ENCODE data around the gene PTPRG.

Gene PTPRG

DNA sequence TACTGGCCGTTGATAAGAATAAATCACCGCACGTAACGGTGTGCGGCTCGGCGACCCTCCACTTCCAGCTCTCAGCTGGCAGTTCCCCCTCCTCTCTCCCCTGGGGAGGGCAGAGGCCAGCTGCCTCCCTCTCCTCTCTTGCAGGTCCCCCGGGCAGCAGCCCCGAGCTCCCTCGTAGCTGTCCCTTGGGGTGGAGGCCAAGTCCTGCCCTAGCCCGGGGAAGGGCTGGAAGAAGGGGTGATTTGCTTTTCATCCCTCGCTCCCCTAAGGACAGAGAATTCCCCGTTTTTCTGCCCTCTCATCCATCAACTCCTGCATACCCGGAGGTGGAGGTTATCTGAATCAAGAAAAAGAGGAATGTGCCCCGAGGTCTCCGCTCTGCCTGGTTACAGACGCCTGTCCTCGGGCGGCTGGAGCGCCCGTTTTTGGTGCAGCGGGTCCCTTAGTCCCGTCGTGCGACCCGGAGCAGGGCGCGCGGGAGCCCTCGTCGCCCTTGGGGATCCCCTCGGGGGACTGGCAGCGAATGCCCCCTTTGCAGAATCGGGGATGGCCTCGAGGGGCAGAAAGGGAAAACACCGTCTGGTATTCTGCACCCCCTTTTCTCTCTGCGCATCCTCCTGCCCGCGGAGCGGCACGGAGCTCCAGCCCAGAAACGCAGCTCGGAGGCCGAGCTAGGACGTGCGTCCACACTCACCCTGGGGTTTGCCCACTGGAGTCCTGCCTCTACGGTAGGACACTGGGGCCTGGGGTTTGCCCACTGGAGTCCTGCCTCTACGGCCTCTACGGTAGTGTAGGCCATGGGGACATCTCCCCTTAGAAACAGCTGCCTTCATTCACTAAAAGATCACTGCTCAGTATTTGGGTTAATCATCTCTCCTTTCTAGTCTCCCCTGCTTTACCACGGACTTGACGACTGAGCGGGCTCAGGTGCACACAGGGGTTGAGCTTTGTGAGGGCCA, 2.2 kb downstream of the PTPRG start:
- no peak for DNase-seq

DNA sequence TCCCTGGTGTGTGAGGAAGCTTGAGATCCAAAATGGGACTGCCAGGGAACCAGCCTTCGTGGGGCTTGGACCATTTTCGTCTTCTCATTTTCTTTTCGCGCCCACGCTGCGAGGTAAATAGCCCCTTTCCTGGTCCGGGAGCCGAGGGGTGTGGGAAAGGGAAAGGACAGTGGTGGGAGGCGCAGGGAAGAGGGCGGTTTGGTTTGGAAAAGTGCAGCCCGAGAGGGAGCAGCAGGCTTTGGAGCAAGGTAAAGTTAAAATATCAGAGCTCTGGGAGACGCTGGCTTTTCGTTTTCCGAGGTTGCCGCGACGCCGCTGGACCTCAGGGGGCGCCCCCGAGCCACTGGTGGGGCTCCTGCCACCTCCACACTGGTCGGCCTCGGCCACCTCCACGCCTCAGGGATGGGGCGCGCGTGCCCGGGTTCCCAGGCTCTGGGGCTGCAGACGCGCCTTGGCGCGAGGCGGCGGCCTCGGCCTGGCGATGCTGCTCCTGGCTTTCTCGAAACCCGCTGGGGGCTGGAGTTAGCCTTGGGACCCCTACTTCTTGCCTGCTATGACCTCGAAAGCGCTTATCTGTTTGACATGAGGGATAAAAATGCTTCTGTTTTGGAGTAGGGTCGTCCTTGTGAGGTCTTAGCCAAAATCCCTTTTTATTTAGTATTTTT, 3.2 kb downstream of the PTPRG start:
- DNase-seq: no peak

DNA sequence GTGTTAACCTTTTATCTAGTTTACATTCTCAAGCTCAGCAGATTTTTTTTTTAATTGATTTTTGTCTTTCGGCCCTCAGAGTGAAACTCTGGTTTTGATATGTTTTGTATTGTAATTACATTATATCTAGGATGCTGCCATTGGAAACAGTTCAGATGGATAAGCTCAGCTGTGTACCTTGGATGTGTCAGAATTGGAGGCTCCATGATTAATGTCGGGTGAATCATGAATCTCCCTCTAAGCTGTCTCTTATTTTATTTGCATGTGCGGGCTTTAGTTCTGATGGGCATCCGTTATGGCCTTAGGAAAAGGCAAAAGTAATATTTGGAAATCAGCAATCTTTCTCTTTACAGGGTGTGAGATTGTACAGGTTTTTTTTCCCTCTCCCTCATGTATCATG, 4.2 kb downstream of the PTPRG start:
- DNase-seq: no peak

DNA sequence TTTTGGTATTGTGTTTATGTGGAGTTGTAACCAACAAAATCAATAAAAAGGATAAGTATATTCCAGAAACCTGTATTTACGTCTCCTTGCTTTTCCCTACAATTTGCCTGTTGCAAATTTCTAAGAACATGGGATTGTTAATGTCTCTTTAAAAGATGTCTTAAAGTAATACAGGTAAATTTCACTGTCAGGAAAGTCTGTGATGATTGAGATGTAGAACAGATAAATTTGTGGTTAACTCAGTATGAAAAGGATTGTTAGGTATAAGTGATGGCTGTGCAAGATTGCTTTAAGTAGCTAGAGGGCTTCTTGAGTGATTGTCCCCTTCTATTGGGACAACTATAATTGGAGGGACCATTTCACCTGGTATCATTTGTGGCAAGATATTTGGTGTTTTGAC, 6.8 kb downstream of the PTPRG start:
- DNase-seq: no peak

DNA sequence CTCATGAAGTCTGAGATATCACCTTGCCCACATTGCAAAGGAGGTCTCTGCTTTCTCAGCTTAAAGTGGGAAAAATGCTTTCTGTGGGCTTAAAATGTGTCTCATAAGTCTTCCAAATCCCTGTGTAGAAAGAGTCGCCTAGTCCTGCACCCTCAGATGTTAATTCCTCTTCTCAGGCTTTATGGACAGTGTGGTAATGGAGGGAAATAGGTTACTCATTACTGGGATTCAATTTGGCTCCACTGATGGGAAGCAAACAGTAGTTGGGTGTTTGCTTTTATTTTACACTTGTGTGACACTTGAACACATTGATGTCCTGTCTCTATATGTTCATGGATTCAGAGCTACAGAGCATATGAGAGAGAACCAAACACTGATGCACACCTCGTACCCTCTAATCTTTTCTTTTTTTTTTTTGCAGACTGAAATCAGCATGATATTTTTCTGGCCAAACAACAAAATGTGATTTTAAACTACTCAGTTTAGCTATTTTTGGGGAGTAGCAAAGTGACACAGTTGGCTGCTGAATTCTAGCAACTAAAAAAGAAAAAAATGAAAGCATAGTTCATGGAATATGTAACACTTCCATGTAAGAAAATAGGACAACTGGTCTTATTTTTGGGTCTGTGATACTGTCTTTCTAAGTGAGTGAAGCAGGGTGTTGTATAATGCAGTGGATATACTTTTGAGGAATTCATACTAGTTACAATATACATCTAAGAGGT, 8.6 kb downstream of the PTPRG start:
- no peak for DNase-seq

DNA sequence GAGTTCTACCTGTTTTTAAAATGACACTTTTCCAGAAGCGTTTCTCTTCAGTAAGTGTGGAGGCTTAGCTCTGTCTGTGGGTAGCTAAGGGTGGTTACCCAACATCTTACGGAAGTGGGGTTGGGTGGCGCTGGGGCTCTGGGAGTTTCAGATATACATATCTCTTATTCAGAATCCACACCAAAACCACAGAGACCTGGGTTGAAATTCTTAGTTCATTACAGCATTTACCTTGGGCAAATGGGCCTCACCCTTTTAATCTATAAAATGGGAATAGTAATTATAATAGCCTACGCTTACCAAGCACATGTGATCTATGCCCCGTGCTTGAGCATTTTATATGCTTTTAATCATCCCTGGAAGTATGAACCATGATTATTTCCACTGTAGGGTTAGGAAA, 9.4 kb downstream of the PTPRG start:
- no peak for DNase-seq

DNA sequence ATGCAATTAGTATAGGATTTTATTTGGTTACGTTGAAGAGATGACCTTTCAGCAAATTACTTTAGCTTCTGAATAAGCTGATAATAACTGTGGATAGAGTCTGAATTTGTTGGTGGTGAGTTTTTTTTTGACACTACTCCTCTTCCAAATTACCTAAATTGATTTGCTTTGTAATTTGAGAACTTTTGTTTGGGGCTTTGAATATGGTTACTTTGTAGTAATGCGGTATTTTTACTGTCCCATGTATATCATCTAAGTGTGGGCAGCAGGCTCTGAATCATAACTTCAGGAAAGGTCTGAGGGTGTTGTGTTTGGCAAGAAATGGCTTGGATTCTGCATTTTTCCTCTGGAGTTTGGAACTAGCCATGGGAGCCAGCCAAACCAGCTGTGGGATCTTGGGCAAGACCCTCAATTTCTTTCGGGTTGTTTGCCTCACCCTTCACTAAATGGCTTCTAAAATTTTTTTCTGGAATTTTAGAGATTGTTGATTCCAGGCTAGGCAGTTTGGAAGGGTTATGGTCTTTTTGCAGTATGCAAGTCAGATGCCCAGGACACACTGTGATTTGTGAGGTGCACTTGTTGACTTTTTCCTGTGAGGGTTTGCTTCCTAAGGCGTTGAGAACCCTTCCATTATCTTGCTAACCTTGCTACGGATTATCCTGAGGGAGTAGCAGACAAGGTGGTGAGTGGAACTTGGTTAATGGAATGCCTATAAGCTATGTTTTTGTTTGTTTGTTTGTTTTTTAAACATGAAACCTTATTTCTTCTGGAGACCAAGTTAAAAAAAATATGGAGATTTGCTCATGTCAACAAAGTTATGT, 10.4 kb downstream of the PTPRG start:
- DNase-seq: no peak

DNA sequence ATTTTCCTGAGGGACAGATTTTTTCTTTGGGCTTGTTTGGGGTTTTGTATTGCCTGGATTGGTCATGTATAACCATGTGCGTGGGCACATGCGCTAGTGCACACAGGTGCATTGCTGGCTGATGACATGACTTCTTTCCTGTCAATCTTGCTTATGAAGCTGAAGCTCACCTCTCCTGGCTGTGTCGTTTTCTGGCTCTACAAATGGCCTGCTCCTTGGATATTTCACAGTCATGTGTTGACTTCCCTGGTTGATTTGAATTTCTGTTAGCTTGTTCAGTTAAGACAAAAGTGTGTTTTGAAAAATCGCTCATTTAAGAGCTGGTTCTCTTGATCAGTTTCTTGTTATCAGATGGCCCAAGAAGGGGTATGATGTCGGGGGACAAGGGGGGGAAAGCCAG, 11.5 kb downstream of the PTPRG start:
- no peak for DNase-seq

DNA sequence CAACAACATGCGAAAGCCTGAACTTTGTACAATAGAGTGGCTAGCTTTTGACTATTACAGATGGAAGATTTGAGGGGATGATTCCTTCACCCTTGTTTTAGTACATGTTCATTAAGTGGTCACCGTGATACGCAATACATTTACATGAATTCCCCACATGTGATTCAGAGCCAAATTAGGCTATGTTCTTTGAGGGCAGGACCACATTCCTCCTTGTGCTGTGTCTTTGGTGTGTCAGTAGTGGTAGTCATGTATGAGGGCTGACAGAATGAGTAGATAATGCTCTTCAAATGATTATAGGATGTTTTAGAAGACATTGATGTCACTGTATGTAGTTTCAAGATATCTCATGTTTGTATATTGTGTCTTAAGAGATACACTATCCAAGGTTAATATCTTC, 12.1 kb downstream of the PTPRG start:
- no peak for DNase-seq

DNA sequence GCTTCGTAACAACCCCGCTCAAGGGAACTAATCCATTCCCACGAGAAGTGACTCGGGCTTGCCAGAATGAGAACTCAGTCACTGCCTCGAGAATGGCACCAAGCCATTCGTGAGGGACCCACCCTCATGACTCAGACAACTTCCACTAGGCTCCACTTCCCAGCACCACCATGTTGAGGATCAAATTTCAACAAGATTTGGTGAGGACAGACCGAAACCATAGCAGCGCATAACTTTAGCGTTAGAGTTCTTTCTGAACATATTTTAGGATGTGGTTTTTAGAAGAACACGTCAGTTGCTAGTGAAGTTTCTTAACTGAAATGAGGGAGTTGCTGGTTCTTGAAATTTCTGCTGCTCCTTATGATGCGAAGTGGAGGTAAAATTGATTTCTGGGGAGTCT, 13.5 kb downstream of the PTPRG start:
- no peak for DNase-seq

DNA sequence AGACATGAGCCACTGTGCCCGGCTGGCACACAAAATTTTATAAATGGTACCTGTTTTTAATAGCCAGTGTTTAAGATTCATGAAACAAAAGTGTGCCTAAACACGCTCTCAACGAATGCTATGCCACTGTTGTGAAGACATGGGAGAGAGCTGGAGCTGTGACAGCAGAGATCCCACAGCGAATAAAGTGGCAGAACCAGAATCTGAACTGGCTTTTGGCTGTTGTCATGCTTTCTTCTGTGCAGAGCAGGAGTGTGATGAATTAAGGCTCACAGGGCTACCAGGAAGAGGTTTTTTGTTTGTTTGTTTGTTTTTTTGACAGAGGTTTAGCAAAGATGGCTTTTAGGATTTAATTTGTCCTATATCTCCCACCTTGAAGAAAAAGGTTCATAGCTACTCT, 14.5 kb downstream of the PTPRG start:
- DNase-seq: no peak

DNA sequence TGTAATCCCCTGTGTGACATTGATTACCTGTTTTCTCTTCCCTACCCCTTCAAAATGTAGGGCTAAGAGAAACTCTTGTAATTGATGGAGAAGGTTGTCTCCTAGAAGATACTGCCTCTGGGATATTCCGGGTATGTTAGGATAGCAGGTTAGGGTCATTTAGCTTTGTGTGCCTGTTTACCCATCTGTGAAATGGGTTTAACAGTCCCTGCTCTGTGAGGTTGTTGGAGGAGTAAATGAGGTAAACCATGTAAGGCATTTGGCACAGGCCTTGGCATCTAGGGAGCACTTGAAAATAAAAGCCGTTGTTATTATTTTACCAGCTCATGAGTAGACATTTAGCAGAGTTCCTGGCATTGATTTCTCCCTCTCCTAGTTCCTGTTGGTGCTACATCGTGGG, 16.4 kb downstream of the PTPRG start:
- no peak for DNase-seq

DNA sequence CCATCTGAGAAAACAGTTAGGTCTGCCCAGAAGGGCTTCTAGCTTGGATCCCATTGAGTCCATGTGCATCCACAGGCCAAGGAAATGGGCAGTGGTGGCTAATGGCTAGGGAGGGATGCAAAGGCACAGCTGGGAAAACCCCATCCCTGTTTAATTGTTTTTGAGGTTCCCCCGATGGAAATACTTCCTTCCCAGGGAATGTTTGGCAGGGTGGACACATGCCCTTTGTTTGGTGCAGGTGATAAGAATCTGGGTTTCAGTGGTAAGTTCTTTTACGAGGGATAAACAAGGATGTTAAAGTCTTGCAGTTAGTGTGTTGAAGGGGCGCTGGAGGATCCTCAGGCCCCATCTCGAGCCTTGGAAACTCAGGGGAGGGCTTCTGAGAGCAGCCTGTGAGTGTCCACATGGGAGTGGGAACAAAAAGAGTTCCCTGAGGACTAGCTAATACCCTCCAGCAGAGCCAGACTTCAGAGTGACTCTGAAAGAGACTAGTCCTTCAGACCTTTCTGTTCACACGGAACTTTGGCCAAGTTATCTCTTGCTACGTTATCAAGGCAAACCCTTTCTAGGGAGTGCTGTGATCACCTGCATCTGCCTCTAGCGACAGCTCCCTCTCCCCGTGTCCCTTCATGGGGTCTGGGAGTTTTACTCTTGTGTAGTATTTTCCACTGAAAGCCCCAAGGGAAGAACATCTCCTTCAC, 17.4 kb downstream of the PTPRG start:
- DNase-seq: no peak

DNA sequence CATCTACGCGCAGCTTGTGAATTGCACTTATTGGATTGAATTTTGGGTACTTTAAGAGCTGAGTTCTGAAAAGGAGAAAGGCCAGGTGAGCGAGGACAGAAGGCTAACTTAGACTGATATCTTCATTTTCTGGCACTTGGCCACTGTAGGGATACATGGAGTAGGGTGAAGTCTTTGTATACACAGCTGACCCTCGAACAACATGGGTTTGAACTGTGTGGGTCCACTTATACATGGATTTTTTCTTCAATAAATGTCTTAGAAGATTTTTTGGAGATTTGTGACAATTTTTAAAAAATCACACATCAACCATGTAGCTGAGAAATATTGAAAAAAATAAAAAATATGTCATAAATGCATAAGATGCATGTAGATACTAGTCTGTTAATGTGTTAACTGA, 18.3 kb downstream of the PTPRG start:
- no peak for DNase-seq

DNA sequence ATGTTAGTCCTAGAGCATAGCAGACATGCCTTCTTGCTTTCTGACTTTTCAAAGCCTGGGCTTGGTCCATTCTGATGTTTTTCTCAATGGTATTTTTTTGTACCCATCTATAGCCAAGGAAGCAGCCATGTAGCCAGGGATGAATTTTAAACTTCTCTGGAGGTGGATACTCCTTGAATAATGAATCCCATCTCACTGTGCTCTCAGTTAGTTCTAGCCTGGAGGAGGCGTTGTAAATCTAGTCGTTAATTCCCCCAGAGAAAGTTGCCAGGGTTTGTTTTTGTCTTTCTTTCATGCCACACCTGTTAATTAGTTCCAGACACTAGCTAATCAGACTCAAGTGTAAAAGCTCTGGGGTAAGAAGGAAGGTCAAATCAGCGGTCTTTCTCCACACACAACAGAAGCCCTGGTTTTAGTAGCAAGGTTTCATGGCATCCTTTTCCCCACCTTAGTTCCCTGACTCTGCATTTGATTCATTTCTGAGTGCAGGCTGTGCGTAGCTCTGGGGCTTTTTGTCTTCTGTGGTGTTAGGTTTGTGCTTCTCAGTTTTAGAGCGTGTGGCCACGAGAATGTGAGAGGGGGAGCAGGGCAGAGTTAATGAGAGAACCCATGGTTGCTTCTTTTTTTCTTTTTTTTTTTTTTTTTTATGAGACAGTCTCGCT, 19.7 kb downstream of the PTPRG start:
- DNase-seq: no peak

DNA sequence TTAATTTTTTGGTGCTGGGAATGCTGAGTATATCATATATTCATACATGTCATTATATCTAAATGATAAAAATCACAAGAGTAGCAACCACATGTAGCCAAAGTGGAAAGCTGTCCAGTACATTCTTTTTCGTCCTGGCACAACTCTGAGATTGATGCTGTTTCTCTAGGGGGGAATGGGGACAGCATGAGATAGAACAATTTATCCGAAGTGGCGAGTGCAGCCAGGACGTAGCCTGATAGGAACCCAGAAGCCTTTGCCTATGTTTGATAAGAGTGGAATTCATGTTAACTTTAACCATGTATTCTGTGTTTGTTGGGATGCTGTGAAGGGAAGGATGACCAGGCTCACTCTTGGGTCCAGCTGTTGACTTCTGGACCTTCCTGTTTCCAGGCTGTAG, 20.9 kb downstream of the PTPRG start:
- no peak for DNase-seq

DNA sequence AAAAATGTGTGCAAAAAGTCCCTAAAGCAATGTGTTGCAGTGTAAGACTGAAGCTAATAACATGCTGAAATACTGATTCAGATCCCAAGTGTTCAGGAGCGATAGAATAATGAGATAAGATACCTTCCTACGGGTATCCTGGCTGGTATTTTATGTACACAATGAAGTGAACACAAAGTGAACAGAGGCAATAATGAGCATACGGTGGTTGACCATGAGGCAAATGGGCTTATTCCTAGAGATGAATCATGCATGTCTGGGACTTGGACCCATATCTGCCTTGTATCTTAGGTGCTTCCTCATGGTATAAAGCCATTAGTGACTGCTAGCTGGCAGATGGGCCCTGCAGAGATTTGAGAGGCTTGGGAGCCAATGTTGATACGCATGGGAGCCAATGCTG, 21.5 kb downstream of the PTPRG start:
- no peak for DNase-seq

DNA sequence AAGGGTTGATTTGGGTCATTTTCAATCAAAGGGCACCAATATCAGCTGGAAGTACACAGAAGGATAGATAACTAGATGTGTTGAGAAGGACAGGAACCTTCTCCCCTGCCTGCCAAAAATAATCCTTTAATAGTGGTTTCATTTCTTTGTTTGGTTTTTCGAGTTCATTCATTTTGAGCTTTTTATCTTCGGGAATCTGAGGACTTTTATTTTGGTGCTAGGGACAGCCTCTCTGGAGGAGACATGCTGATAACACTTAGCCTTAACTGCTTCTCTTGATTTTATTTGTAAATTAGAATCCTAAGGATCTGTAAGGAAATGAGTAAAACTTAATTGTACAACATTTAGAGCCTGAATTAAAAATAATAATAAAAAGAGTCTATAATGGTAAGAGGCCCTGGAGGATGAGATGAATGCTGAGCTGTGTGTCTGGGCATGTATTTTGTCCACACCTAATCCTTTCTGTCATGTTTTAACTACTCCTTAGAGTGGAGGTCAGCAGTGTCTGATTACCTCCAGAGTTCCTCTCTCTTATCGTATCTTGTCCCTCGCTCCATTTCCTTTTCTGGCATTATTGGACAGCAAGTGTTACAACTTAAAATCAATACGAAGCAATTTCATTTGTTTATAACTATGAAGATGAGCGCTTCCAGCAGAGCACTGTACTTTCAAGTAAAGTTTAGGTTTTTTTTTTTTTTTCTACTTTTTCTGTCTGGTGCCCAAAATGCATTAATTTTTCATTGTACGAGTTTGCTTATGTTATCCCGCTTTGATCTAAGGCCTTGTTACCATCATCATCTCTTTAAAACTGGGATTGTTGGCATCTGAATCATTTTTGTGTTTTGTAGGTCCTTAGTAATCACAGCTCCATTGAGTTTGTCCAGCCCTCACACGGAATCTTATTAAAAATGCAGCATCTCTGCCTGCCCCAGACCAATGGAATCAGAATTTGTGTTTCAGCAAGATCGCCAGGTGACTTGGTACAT, 22.8 kb downstream of the PTPRG start:
- DNase-seq: no peak

DNA sequence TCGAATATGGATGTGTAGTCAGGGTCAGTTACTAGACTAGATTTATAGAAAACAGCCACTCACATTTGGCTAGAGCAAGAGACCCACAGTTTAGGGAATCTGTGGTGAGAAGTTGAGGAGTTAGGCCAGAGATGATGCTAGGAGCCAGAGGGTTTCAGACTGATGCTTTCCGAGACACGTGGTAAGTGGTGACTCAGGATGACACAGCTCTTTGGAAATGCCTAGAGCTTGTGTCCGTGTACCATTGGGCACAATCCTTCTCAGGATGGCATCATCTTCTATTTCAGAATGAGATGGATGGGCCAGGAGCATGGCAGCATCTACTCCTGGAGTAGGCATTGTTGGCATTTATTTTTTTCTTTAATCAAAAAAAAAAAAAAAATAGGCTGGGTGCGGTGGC, 28.5 kb downstream of the PTPRG start:
- no peak for DNase-seq

DNA sequence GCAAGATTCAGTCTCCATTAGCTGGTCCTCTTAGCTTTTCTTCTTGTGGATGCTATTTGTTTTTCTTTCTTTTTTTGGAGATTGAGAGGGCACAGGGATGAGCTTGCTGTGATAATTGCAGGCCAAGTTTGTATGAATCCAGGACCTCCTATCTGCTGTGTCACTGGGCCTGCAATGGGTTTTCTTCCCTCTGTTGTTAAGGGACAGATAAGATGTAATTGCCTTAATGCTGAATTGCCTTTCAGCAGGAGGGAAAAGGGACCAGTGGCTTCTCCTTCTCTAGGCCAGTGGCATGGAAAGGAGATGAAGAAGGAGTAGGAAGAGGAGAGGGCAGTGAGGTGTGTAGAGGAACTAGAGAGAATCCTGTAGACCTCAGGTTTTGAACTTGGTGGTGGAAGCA, 29.9 kb downstream of the PTPRG start:
- peak; percentile 9 for DNase-seq

Measured in NCI-H146 (cell line).